GM19467 (cell line): ENCODE data around the gene COL25A1.
"Not testable (repeated sequence)": the region's sequence is repeated elsewhere in the genome, so short reads cannot be mapped to it uniquely, and the experiment has no call there.

Source experiments
- ATAC-seq: cut with Tn5 transposase; IDR thresholded peaks from one replicate; pipeline ENCODE4 v1.9.1; 2021; ENCODE audit warnings: mild to moderate bottlenecking, moderate library complexity; ENCODE audit not compliant: unreplicated experiment

COL25A1 gene

GRCh38 chr4:108881986-108882385 lies 420.5 kb downstream of the COL25A1 start:
- no peak for ATAC-seq

- no peak for ATAC-seq
Observed at GRCh38 chr4:108881190-108881589, 421.3 kb downstream of the COL25A1 start.

GRCh38 chr4:108878806-108879205 lies 423.7 kb downstream of the COL25A1 start:
- no peak for ATAC-seq

GRCh38 chr4:108877821-108878220 lies 424.6 kb downstream of the COL25A1 start:
- ATAC-seq: no peak

GRCh38 chr4:108874806-108875205 lies 427.7 kb downstream of the COL25A1 start:
- ATAC-seq: no peak

GRCh38 chr4:108869970-108870369 lies 432.5 kb downstream of the COL25A1 start:
- ATAC-seq: not testable (repeated sequence)

GRCh38 chr4:108868606-108869227 lies 433.7 kb downstream of the COL25A1 start:
- no peak for ATAC-seq

- no peak for ATAC-seq
Observed at GRCh38 chr4:108867476-108867875, 435.0 kb downstream of the COL25A1 start.

GRCh38 chr4:108861334-108861733 lies 441.1 kb downstream of the COL25A1 start:
- no peak for ATAC-seq

- ATAC-seq: no peak
Observed at GRCh38 chr4:108854786-108855185, 447.7 kb downstream of the COL25A1 start.

- no peak for ATAC-seq
Observed at GRCh38 chr4:108852691-108853090, 449.8 kb downstream of the COL25A1 start.

GRCh38 chr4:108851366-108851765 lies 451.1 kb downstream of the COL25A1 start:
- ATAC-seq: no peak

GRCh38 chr4:108850219-108850649 lies 452.2 kb downstream of the COL25A1 start:
- peak; percentile 43 for ATAC-seq

GRCh38 chr4:108849611-108850168 lies 452.8 kb downstream of the COL25A1 start:
- peak; percentile 97 for ATAC-seq

GRCh38 chr4:108846568-108846967 lies 455.9 kb downstream of the COL25A1 start:
- ATAC-seq: no peak

- ATAC-seq: no peak
Observed at GRCh38 chr4:108840426-108840975, 462.0 kb downstream of the COL25A1 start.

- no peak for ATAC-seq
Observed at GRCh38 chr4:108839333-108839732, 463.1 kb downstream of the COL25A1 start.

GRCh38 chr4:108838451-108838850 lies 464.0 kb downstream of the COL25A1 start:
- no peak for ATAC-seq

- no peak for ATAC-seq
Observed at GRCh38 chr4:108834835-108835384, 467.5 kb downstream of the COL25A1 start.

- no peak for ATAC-seq
Observed at GRCh38 chr4:108834166-108834834, 468.2 kb downstream of the COL25A1 start.

- no peak for ATAC-seq
Observed at GRCh38 chr4:108833046-108833445, 469.4 kb downstream of the COL25A1 start.

GRCh38 chr4:108831886-108832285 lies 470.6 kb downstream of the COL25A1 start:
- ATAC-seq: no peak
